Activated B cell treated with CpG ODN at 0.5 μM for 24 hours (primary cell): Measurements from ENCODE around the gene CLCNKA. TPM values are rescaled to one million over a fixed set of nuclear protein-coding genes. Genes with fewer than 3 reads are reported as not detected.

Experiments
- ATAC-seq: fragments of 200-7000 bp; cut with Tn5 transposase; one replicate; pipeline ENCODE4 v1.10.0; 2021; ENCODE audit warnings: low read depth, mild to moderate bottlenecking, moderate library complexity
- CTCF ChIA-PET: fragments of 350-600 bp; sonication (Branson Sonifier 250); formaldehyde crosslinking; loops from one replicate; lab custom pipeline; 2021; ENCODE audit warnings: antibody characterized with exemption; lab: Charles Lee
- POLR2A ChIA-PET: fragments of 350-600 bp; sonication (Branson Sonifier 250); formaldehyde crosslinking; loops from one replicate; lab custom pipeline; 2021; ENCODE audit warnings: antibody characterized with exemption; lab: Charles Lee
- DNase-seq: peaks from one replicate; pipeline ENCODE4 v3.0.0; 2022
- H3K27ac Mint-ChIP-seq: one replicate; pipeline ENCODE4 v1.8.0; 2020; ENCODE audit warnings: mixed read lengths
- H3K27me3 Mint-ChIP-seq: one replicate; pipeline ENCODE4 v1.8.0; 2021; ENCODE audit warnings: mixed read lengths
- H3K36me3 Mint-ChIP-seq: one replicate; pipeline ENCODE4 v1.8.0; 2021; ENCODE audit warnings: low read depth, mixed read lengths
- H3K4me1 Mint-ChIP-seq: one replicate; pipeline ENCODE4 v1.8.0; 2021; ENCODE audit warnings: mixed read lengths
- H3K4me3 Mint-ChIP-seq: one replicate; pipeline ENCODE4 v1.8.0; 2020; ENCODE audit warnings: mild to moderate bottlenecking, mixed read lengths
- H3K9me3 Mint-ChIP-seq: one replicate; pipeline ENCODE4 v1.8.0; 2020; ENCODE audit warnings: mixed read lengths
- intact Hi-C: fragments of 100-400 bp; cut with micrococcal nuclease; formaldehyde crosslinking; loops from one replicate; pipeline ENCODE4 v1.15.1; 2024
- total RNA-seq: library from RNA; stranded (reverse); gene quantifications from 2 replicates; pipeline ENCODE4 v1.2.3, GENCODE V29; 2022
- TF ChIP-seq, protein P1 (sequence below): fragments of 200-600 bp; IDR thresholded peaks from one replicate; pipeline ENCODE4 v1.8.0; 2022; ENCODE audit warnings: antibody characterized with exemption, mild to moderate bottlenecking

The CLCNKA gene
- total RNA-seq, 1 donor from 2014 or later, result 0.24 TPM

- Mint-ChIP-seq H3K4me3 (no peak overlapping the region), H3K4me1 (peaks cover 2% of the 10 kb centered on the region), H3K27ac (no peak overlapping the region), H3K9me3 (no peaks in the 10 kb centered on the region), H3K36me3 (no peaks in the 10 kb centered on the region), H3K27me3 (peaks cover 26% of the 10 kb centered on the region)
- ATAC-seq, result no peak
- no peak for DNase-seq
- TF ChIP-seq, protein P1, sequence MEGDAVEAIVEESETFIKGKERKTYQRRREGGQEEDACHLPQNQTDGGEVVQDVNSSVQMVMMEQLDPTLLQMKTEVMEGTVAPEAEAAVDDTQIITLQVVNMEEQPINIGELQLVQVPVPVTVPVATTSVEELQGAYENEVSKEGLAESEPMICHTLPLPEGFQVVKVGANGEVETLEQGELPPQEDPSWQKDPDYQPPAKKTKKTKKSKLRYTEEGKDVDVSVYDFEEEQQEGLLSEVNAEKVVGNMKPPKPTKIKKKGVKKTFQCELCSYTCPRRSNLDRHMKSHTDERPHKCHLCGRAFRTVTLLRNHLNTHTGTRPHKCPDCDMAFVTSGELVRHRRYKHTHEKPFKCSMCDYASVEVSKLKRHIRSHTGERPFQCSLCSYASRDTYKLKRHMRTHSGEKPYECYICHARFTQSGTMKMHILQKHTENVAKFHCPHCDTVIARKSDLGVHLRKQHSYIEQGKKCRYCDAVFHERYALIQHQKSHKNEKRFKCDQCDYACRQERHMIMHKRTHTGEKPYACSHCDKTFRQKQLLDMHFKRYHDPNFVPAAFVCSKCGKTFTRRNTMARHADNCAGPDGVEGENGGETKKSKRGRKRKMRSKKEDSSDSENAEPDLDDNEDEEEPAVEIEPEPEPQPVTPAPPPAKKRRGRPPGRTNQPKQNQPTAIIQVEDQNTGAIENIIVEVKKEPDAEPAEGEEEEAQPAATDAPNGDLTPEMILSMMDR, result no peak
- POLR2A ChIA-PET, result interaction anchor here (0.6 kb wide), 1 partner anchor 132 kb away, joined by 9 read pairs; no protein-coding TSS in a partner anchor
- intact Hi-C loops, result no loop called here
- CTCF ChIA-PET, result interaction anchor here (0.8 kb wide), 1 partner anchor 9 kb away, joined by 3 read pairs; no protein-coding TSS in a partner anchor
Measured at GRCh38 chr1:16068356-16069270, 46.8 kb downstream of the CLCNKA start.

DNA sequence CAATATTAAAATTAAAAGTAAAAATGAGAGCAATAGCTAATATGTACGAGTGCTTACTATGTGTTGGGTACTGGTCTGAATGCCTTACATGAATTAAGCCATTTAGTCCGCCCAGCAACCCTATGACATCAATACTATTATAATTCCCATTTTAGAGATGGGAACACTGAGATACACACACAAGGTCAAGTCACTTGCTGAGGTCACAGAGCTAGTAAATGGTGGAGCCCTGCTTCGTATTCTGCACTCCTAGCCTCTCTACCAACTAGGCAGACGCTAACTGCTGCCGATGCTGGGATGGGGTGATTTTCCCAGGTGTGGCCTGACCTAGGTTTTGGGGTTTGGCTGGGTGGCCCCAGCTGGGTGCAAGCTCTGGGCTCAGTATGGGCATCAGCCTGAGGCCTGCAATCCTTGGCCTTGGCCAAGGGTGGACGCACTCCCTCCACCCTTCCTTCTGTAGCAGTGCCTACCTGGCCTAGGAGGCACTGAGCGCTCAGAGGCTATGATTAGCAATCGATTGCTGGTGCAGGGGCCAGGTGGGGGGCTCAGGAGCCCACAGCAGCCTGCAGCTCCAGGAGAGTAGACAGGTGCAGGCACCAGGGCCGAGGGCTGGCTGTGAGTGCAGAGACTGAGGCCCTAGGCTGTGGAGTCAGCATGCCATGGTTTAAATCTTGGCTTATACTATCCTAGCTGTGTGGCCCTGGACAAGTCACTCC lies 49.0 kb downstream of the CLCNKA start:
- Mint-ChIP-seq H3K27me3 (peaks cover 22% of the 10 kb centered on the region), H3K4me1 (peaks cover 10% of the 10 kb centered on the region), H3K9me3 (no peaks in the 10 kb centered on the region), H3K4me3 (no peak overlapping the region), H3K36me3 (no peaks in the 10 kb centered on the region), H3K27ac (no peak overlapping the region)
- ATAC-seq, result no peak
- intact Hi-C loops, result no loop called here
- CTCF ChIA-PET, result interaction anchor here (1.9 kb wide), 1 partner anchor 8 kb away, joined by 7 read pairs; no protein-coding TSS in a partner anchor
- POLR2A ChIA-PET, result interaction anchor here (0.6 kb wide), 1 partner anchor 448 kb away, joined by 3 read pairs; no protein-coding TSS in a partner anchor
- DNase-seq, result no peak
- TF ChIP-seq, protein P1, result no peak

DNA sequence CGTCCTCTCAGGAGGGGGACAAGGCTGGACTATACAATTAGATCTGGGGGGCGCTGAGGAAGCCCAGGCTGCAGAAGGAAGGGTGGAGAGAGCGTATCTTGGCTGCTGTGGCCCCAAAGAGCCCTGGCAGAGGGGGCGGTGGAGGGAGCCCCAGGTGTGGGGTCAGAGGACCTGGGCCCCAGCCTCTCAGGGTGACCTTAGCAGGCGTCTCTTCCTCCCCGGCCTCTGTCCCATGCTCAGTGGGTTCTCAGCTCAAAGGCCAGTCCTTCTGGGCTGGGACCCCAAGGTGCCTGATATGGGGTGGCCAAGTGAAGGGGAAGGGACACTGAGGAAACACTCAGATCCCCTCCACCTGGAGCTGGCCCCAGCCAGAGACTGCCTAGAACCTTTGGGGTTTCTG lies 49.8 kb downstream of the CLCNKA start:
- no peak overlapping the region for H3K27ac Mint-ChIP-seq
- intact Hi-C loops, result no loop called here
- H3K27me3 Mint-ChIP-seq, result peaks cover 22% of the 10 kb centered on the region
- DNase-seq (no peak), ATAC-seq (no peak)
- H3K4me3 Mint-ChIP-seq, result no peak overlapping the region
- POLR2A ChIA-PET, result interaction anchor here (0.5 kb wide), 1 partner anchor 114 kb away, joined by 4 read pairs; no protein-coding TSS in a partner anchor
- no peaks in the 10 kb centered on the region for H3K9me3 Mint-ChIP-seq
- TF ChIP-seq, protein P1, result no peak
- CTCF ChIA-PET, result interaction anchor here (1.9 kb wide), 1 partner anchor 10 kb away, joined by 7 read pairs; no protein-coding TSS in a partner anchor
- no peaks in the 10 kb centered on the region for H3K36me3 Mint-ChIP-seq
- peaks cover 10% of the 10 kb centered on the region for H3K4me1 Mint-ChIP-seq

- no peak for DNase-seq
- POLR2A ChIA-PET, result interaction anchor here (0.5 kb wide), 1 partner anchor 115 kb away, joined by 4 read pairs; no protein-coding TSS in a partner anchor
- no peak for ATAC-seq
- CTCF ChIA-PET, result interaction anchor here (1.9 kb wide), 1 partner anchor 10 kb away, joined by 7 read pairs; no protein-coding TSS in a partner anchor
- Mint-ChIP-seq H3K27ac (no peak overlapping the region), H3K4me3 (no peak overlapping the region), H3K36me3 (no peaks in the 10 kb centered on the region), H3K4me1 (peaks cover 10% of the 10 kb centered on the region), H3K27me3 (peaks cover 22% of the 10 kb centered on the region), H3K9me3 (no peaks in the 10 kb centered on the region)
- TF ChIP-seq, protein P1, result no peak
- intact Hi-C loops, result no loop called here
Measured at GRCh38 chr1:16072095-16072494, 50.3 kb downstream of the CLCNKA start.
